Measurements from ENCODE around the gene TNFRSF19.

DNA sequence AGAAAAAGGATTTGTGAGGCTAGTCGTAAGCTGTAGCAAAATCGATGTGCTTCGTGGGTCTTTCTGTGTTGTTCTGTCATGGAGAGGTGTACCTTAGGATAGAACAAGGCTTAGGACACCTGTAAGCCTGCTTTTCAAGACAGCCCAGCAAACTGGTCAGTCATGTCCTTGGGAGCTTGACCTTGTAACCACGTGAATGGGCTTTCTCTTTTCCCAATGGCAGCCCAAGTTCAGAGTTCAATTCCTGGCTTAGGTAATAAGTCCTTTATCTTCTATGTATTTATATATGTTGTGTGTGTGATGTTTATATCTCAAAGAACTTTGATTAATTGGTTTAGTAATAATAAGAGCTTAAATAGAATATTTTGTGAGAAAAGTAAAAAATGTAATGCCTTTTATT is 112.9 kb downstream of the TNFRSF19 start:
- TF ChIP-seq CTBP1 (IDR thresholded peaks at IDR 0.05; ENCODE audit: borderline replicate concordance) (no peak), SUZ12 (IDR thresholded peaks at IDR 0.05) (no peak), LEF1 (IDR thresholded peaks at IDR 0.05; ENCODE audit: borderline replicate concordance) (no peak), FOXK2 (IDR thresholded peaks at IDR 0.05) (no peak), FOXA1 (IDR thresholded peaks at IDR 0.05) (no peak), BHLHE40 (IDR thresholded peaks at IDR 0.05; ENCODE audit: borderline replicate concordance) (no peak), SP1 (IDR thresholded peaks at IDR 0.05) (no peak), HDGF (IDR thresholded peaks at IDR 0.05; ENCODE audit: borderline replicate concordance) (no peak)
